GF-D8 (cell line): ENCODE data around the gene TM2D1.

ENCODE experiments used
- DNase-seq: peaks from one replicate; lab custom pipeline; 2025; lab: John Stamatoyannopoulos, UW

Gene TM2D1

DNA sequence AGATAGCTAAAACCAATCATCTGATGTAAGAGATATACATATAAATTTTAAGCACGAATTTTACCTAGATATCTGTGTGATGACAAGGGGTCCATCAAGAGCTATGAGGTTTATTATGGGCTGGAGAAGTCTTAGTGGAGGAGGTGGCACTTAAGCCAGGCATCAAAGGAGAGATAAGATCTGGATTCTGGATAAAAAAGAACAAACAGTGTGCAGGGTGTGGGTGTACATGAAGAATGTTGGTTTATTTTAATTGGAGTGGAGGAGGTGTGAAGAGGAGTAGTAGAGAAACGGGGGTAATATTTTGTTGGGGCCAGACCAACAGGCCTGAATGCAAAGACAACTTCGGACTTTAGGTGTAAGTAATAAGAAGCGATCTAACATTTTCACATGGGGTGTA is 80.6 kb downstream of the TM2D1 start:
- DNase-seq = no peak

DNA sequence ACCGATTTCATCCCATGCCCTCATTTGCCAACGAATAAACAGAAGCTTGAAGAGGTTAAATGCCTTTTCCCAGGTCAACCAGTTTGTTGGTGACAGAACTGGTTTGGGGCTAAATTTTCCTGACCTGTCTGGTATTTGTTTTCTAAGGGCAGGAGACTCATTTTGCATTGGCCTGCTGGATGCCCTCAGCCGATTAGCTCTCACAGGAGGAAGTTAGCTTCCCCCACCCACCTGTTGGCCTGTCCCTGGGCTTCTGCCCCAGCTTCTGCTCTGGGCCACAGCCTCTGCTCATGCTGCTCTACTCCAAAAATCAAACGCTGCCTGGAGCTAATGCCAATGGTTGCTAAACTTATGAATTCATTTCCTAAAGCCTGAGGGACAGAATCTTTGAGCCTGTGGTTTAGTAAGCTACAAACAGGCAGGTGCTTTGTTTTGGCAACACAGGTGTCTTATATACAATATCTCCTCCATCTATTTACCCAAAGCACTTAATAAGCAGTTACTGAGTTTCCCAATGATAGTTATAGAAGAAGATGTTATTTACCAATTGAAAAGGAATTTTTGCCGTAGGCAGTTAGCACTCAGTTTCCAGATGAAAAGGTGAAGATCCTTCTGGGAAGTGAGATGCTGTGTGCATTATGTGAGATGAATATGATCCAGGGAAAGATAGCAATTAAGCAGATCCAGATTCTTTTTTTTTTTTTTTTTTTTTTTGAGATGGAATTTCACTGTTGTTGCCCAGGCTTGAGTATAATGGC is 82.3 kb downstream of the TM2D1 start:
- no peak for DNase-seq

DNA sequence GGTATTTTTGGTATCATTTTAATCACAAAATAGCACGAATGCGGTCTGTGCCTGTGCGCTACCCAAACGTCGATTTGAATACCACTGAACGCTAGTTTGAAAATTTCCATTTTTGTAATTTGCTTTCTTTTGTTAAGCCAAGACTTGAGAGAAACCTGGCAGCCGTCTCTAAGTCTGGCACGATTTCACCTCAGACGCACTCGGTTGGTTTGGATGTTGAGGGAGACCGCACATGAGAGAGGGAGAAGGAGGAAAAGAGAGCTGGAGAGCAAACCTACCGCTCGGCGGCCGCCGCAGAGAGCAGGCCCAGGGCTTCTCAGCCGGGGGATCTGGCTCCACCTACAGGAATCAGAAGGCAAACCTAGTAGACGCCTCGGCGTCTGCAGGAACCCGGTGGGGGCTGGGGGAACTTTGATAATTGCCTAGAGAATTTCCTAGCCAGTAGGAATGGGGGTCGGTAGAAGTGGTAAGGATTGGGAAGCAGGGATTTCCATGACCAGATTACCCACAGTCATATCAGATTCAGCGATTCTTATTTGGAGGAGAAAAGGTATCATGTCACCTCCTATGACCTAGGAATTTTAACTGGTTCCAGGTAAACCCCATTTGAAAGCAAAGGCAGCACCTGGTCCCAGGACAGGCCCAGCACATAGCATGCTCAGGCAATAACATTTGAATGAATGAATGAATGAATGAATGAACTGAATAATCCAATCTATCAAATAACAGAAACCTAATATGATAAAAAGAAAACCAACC is 83.2 kb downstream of the TM2D1 start:
- no peak for DNase-seq

DNA sequence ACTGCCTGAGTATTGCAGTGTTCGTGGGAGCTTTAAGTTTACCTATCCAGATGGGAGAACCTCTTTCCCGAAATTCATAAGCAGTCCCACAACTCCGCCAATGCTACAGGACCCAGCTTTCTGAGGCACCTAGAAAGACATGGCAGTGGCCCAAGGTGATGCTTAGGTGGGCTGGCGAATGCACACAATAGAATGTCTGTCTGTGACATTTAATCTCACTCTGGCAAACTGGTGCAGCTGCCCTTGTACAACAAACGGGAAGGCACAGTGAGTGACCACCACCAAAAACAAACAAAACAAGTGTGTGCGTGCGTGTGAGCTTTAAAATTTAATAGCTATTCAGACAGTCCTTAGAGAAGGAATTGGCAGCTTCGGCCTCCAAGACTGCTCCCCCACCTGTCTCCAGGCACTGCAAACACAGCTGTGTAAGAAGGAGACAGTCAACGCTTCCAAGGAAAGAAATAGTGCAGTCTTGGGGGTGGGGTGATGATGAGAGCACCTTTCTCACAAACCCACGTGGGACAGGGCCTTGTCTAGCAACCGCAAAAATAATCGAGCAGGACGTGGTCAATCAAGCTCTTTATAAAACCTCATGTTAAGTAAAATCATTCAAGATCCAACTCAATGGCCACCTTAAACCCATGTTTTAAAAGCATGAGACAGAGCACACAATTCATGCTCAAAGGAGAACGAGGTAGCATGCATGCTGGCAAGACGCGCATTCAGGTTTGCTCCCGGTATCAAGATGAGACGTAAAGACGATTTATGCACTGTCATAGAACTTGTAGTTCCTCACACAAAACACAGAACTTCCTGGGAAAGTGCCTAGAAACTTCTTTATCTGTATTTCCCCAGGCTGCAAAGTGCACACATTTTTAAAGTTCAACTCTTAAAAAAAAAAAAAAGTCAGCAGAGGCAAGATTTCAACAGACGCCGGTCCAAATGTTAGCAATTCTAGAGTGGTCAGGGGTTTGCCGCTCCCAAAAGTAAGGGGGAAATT is 84.1 kb downstream of the TM2D1 start:
- DNase-seq = no peak

DNA sequence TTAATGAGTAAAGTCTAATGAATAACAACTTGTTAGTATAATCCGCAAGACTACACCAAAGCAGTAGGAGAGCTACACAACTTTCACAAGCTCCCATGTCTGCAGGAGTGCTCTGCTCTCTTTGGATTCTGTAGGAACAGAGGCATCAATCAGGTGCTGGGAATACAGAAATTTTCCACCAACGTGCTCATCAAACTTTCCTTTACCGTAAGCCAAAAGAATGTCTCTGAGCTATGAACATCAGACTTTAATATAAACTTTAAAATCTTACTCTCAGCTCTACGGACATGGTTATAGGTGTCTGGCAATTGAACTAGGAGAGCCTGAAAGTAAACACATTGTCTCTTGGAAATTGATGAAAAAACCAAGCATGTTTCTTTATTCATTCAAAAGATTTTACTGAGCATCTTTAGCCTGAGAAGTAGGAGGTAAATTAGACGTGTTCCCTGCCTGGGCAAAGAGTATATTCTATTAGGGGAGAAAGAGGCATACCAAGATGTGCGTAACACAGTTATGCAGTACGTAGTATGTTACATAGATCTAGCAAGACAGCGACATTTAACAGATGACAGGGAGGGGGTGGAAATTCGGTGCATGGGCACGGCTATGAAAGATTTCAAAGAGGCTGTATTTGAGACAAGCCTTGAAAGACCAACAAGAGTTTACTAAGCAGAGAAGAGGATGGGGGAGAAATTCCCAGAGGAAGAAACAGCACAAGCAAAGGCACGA is 85.2 kb downstream of the TM2D1 start:
- DNase-seq = no peak

DNA sequence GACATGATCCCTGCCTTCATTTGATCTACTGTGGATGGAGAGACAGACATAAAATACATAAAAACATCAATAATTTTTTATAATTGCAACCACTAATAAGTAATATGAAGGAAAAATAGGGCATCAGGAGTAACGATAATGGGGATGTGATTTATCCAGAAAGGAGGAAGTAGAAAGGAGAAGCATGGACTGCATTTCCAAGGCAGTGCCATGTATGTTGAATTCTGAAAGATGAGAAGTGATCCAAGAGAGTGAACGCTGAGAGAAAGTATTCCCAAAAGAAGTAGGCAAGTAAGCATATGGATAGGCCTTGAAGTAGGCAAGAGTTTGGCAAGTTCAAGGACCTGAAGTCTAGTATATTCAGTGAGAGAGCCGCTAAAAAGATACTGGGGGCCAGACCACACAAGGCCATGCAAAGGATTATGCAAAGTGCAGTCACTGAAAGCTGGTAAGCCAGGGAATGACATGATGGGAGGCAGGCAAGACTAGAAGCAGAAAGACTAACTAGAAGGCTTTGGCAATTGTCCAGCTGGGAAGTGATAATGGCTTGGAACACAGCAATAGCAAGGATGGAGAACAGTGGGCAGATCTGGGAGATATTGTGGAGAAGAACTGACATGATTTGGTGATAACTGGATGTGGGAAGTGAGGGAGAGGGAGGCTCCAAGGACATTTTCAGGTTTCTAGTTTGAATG is 85.9 kb downstream of the TM2D1 start:
- DNase-seq = no peak

DNA sequence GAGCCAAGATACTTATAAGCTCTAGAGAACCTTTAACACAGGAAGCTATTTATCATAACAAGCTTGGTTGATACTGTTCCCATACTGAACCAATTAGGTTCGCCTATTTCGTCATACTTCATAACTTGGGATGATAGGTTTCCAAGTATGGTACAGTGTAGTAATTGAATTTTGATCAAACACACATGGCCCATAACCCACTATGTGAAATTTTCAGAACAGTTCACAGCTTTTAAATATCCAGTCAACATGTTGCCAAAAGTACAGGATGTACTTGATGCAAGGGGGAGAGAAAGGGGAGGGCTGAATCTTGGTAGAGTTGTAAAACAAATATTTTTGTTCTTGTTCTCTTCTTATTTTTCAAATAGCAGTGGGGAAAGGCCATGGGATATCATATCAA is 86.6 kb downstream of the TM2D1 start:
- DNase-seq = no peak

DNA sequence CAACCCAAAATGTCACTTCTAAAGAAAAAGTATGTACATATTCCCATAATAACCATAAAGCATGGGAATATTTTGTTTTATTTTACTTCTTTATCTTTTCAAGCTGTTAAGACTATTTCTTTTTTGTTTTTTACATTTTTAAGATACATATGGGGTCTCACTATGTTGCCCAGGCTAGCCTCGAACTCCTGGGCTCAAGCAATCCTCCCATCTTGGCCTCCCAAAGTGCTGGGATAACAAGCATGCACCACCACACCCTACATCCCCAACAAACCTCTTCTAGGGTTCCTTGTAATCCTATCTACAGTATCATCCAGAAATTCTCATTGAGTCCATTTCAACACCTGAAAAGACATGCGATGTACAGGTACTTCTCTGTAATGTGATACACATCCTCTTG is 87.5 kb downstream of the TM2D1 start:
- DNase-seq = no peak

DNA sequence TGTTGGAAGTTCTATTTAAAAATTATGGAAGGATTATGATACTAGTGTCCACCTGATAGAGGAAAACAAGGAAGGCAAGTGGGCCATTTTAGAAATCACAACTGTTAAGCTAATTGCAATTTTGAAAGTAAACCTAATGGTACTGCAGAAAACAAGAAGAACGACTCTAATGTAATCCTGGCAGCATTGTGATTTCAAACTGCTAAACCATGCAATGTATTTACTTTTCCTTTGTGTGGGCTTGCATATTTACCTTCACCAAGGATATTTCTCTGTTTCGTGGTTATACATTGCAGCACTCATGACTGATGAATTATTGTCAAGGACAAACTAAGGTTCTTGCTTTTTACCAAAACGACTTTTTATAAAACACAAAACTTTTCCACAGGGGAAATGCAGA is 88.1 kb downstream of the TM2D1 start:
- DNase-seq = no peak

DNA sequence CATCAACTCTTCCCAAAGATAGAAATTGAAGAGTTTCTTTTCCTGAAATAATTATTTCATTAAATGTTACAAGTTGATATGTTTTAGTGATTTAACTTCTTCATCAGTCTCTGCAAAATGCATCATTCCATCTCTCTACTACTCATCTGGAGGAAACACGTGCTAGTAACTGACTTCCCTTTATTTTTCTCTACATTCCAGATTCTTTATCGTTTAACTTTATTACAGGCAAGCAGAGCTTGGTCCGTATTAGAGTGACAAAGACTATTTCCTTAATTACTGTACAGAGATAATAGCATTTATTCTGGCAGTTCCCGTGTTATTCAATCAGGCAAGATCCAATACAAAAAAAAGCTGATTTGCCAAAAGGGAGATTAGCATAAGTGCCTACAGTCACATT is 88.6 kb downstream of the TM2D1 start:
- DNase-seq = no peak

DNA sequence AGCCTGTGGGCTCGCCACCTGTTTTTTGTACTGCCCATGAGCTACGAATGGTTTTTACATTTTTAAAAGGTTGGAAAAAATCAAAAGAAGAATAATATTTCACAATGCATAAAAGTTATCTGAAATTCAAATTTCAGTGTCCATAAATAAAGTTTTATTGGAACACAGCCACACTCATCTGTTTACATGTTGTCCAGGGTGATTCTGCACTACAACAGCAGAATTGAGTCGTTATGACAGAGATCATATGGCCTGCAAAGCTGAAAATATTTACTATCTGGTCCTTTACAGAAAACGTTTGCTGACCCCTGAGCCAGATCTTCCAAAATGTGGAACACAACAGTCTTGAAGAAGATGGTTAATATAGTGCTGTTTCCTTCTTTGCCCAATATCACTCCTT is 89.4 kb downstream of the TM2D1 start:
- DNase-seq = no peak

DNA sequence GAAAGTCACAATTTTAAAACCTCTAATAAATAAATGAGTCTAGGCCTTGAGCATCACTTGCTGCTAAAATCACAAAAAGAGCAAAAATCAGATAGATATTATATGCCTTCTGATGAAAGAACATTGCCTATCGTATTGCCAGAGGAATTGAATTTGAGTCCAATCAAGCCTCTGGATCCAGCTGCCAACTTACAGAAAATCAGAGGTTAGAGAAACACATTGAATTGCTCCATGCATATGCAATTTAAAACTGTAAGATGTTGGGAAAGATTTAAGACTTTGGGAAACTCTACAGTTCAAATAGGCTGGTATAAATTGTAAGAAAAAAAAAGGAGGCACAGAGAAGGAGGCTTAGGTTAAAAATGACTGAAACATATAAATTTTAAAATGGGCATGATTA is 93.5 kb downstream of the TM2D1 start:
- DNase-seq = no peak
